Karpas-422 (cell line): Measurements from ENCODE around the gene GNB1L. TPM values are rescaled to one million over a fixed set of nuclear protein-coding genes. Genes with fewer than 3 reads are reported as not detected.

Experiments
- DNase-seq: peaks from one replicate; pipeline ENCODE4 v3.0.0-alpha.2; 2015
- H2AFZ ChIP-seq: fragments of 200-600 bp; sonication (generic); 2 replicates; pipeline ENCODE4 v1.6.1; 2014; ENCODE audit warnings: antibody characterized with exemption, low read length, mixed read lengths
- H3K27ac ChIP-seq: fragments of 200-600 bp; sonication (generic); 2 replicates; pipeline ENCODE4 v1.5.1; 2014; ENCODE audit warnings: mild to moderate bottlenecking, low read length, moderate library complexity
- H3K27me3 ChIP-seq: fragments of 200-600 bp; sonication (generic); 2 replicates; pipeline ENCODE4 v1.6.1; 2014; ENCODE audit warnings: low read length, mixed read lengths
- H3K36me3 ChIP-seq: fragments of 200-600 bp; sonication (generic); 2 replicates; pipeline ENCODE4 v1.6.1; 2014; ENCODE audit warnings: low read length, mixed read lengths; ENCODE audit not compliant: insufficient read depth
- H3K4me1 ChIP-seq: fragments of 200-600 bp; sonication (generic); 2 replicates; pipeline ENCODE4 v1.6.1; 2014; ENCODE audit warnings: mild to moderate bottlenecking, low read length, mixed read lengths
- H3K4me2 ChIP-seq: fragments of 200-600 bp; sonication (generic); 2 replicates; pipeline ENCODE4 v1.6.1; 2014; ENCODE audit warnings: low read length, low read depth, mild to moderate bottlenecking; ENCODE audit not compliant: poor library complexity, severe bottlenecking
- H3K4me3 ChIP-seq: fragments of 200-600 bp; sonication (generic); 2 replicates; pipeline ENCODE4 v1.5.1; 2014; ENCODE audit warnings: mild to moderate bottlenecking, antibody characterized with exemption, low read length, mixed read lengths
- H3K79me2 ChIP-seq: fragments of 200-600 bp; sonication (generic); 2 replicates; pipeline ENCODE4 v1.6.1; 2014; ENCODE audit warnings: mild to moderate bottlenecking, low read length, mixed read lengths
- H3K9ac ChIP-seq: fragments of 200-600 bp; sonication (generic); 2 replicates; pipeline ENCODE4 v1.6.0; 2014; ENCODE audit warnings: low read length
- H3K9me2 ChIP-seq: fragments of 200-600 bp; sonication (generic), shearing (Covaris generic); replicated peaks from 2 replicates; pipeline ENCODE4 v1.6.0; 2014; ENCODE audit warnings: mild to moderate bottlenecking, low read length, moderate library complexity; ENCODE audit not compliant: insufficient read depth
- H3K9me3 ChIP-seq: fragments of 300-700, 200-600 bp; sonication (generic); 2 replicates; pipeline ENCODE4 v1.6.1; 2014; ENCODE audit warnings: low read length, mixed read lengths
- H4K20me1 ChIP-seq: fragments of 200-600 bp; sonication (generic); 2 replicates; pipeline ENCODE4 v1.6.1; 2014; ENCODE audit warnings: mild to moderate bottlenecking, antibody characterized with exemption, low read length, low read depth; ENCODE audit not compliant: insufficient read depth
- total RNA-seq: library from RNA; depleted of rRNA; stranded (reverse); fragments of >200 nt; shearing (Covaris generic); gene quantifications from 2 replicates; pipeline ENCODE4 v1.2.3, GENCODE V29; 2014; ENCODE audit warnings: low replicate concordance

The GNB1L gene
- total RNA-seq, 1 experiment from 2014 or later: 4.4 TPM

DNA sequence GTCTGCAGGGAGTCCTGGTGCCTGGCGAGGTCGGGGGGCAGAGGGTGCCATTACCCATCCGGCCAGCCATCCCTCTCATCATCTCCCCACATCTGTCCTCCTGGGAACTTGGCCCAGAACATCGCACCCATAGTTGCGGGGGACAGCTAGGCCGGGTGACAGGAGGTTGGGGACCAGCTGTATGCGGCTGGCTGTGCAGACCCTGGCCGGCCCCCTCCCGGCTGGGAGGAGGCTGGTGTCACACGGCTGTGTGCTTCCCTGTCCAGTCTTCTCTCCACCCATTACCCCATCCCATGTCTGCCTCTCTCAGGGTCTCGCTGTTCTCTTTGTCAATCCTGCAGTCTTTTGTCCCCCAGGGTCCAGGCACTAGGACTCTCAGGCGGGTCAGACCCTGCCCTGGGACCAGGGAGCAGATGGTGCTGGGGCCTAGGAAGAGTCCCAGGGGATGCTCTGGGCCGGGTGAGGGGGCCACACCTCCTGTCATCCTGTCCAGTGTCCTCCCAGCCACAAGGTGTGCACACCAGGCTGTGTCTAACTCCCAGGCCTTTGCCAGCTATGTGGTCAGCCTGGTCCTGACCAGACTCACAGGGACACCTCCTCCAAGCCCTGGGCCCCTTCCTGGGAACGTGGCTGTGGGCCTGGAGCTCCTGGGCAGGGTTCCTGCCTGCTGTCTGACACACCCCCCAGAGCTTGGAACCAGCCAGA, 100.5 kb downstream of the GNB1L start:
- Histone ChIP-seq H3K27ac (no peak overlapping the region), H3K9me2 (no peaks in the 10 kb centered on the region), H3K27me3 (no peaks in the 10 kb centered on the region), H2AFZ (no peak overlapping the region), H3K4me1 (peaks cover 13% of the 10 kb centered on the region), H3K79me2 (no peaks in the 10 kb centered on the region), H3K9ac (no peak overlapping the region), H3K4me3 (no peak overlapping the region), H4K20me1 (no peaks in the 10 kb centered on the region; the same call in 1 of the 2 replicates), H3K9me3 (no peaks in the 10 kb centered on the region), H3K36me3 (no peaks in the 10 kb centered on the region), H3K4me2 (no peak overlapping the region)
- no peak for DNase-seq

DNA sequence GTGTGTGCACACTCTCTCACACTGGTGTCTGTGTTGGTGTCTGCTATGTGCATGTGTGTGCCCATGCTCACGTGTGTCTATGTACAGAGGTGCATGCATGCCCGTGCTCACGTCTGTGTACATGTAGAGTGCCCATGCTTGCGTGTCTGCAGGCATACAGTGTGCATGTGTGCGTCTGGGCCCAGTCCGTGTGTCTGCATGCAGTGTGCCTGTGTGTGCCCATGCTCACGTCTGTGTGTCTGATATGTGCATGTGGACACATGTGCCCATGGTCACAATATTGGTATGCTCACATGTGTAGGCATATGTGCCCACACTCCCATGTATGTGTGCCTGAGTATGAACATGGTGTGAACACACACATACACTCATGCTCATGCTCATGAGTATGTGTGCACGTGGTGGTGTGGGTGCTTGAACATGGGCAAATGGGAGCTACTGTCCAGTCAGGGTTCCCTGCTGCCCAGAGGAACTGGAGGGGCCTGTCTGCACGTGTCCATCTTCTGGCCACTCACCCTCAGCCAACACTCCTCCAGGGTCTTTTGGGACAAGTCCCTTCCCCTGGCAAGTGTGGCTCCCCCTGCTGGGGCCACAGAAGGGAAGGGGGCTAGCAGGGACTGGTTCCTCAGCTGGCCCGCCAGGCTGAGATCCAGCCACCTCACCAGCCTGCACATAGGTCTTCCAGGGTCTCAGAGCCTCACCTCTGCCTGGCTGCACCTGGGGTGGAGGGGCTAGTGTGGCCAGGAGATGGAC, 101.4 kb downstream of the GNB1L start:
- no peaks in the 10 kb centered on the region for H3K36me3 ChIP-seq
- H3K79me2 ChIP-seq: no peaks in the 10 kb centered on the region
- peaks cover 13% of the 10 kb centered on the region for H3K4me1 ChIP-seq
- H3K9me2 ChIP-seq: no peaks in the 10 kb centered on the region
- H4K20me1 ChIP-seq: no peaks in the 10 kb centered on the region; the same call in 1 of the 2 replicates
- H3K27me3 ChIP-seq: no peaks in the 10 kb centered on the region
- H3K4me3 ChIP-seq: no peak overlapping the region
- DNase-seq: no peak
- no peak overlapping the region for H3K4me2 ChIP-seq
- no peak overlapping the region for H3K27ac ChIP-seq
- H2AFZ ChIP-seq: no peak overlapping the region
- no peak overlapping the region for H3K9ac ChIP-seq
- H3K9me3 ChIP-seq: no peaks in the 10 kb centered on the region

DNA sequence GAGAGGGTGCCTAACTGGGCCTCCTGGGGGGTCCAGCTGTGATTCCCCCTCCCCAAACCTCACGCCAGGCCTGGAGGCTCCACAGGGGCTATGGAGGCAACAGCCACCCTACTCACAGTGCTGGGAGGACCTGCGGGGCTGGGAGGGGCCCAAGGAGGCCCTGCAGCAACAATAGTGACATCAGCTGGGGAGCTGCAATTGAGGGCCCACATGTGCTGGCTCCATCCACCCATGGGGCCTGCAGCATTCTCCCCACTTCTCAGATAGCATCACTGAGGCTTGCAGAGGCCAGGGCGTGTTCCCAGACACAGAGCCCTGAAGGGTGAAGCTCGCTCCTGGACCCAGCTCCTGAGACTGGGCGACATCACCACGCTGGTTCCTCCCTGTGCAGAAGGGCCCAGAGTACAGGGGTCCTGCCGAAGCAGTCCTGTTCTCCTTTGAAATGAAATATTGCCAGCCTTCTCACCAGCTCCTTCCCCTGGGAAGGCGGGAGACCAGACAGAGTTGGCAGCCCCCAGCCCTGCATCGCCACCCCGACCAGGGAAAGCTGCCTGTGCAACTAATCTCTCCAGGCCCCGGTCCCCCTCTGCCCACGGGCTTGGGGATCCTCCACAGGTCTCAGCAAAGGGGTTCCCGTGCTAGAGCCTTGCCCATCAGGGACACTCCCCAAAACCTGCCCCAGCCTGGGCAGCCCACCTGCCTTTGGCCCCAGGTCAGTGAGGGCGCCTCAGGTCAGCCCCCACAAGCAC, 103.0 kb downstream of the GNB1L start:
- no peak overlapping the region for H2AFZ ChIP-seq
- H4K20me1 ChIP-seq: no peaks in the 10 kb centered on the region
- no peak overlapping the region for H3K4me3 ChIP-seq
- H3K4me1 ChIP-seq: peaks cover 4% of the 10 kb centered on the region
- no peaks in the 10 kb centered on the region for H3K27me3 ChIP-seq
- no peak overlapping the region for H3K27ac ChIP-seq
- H3K9me3 ChIP-seq: no peaks in the 10 kb centered on the region
- no peaks in the 10 kb centered on the region for H3K9me2 ChIP-seq
- no peak overlapping the region for H3K9ac ChIP-seq
- no peak overlapping the region for H3K4me2 ChIP-seq
- no peaks in the 10 kb centered on the region for H3K79me2 ChIP-seq
- no peak for DNase-seq
- H3K36me3 ChIP-seq: no peaks in the 10 kb centered on the region

DNA sequence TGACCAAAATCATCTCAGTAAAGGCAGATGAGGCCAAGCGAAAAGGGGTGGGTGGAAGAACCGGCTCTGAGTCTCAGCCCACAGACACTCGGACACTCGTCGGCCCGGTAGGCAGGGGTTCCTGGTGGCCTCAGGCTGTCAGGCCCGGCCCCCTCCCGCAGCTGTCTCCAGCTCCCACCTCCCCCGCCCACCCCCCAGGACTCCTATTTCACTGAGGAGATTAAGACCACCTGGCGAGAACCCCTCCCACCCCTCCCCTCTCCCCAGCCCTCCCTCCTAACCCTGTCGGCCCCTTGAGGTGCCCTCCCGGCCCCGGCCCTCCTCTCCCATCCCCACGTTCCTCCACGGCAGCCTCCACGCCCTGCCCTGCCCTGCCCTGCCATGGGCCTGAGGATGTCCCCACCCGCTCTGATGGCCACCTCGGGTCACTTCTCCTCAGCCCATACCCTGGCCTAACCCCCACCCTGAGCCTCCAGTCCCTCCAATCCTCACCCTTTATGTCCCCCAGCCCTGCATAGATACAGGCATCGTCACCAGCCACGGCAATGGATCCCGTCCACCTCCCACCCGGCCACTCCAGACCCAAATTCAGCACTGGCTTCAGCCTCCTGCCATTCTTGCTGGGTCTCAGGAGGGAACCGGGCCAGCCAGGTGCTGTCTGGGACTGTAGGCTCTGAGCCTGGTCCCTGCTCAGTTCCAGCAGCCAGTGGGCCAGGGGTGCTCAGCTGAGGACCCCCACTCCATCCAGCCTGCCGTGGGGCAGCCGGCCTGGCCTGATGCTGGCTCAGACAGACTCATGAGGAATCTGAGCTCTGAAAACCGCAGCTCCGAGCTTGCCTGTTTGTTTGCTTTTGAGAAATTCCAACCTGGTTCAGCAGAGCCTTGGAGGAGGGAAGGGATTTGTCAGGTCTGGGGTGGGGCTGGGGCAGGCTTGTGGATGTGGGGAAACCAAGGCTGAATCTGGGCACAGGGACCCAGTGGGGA, 103.9 kb downstream of the GNB1L start:
- Histone ChIP-seq H3K9ac (no peak overlapping the region), H3K4me3 (no peak overlapping the region), H3K4me2 (no peak overlapping the region), H2AFZ (no peak overlapping the region), H3K27ac (no peak overlapping the region), H4K20me1 (no peaks in the 10 kb centered on the region), H3K4me1 (no peaks in the 10 kb centered on the region), H3K27me3 (no peaks in the 10 kb centered on the region), H3K79me2 (no peaks in the 10 kb centered on the region), H3K9me3 (no peaks in the 10 kb centered on the region), H3K36me3 (no peaks in the 10 kb centered on the region), H3K9me2 (no peaks in the 10 kb centered on the region)
- no peak for DNase-seq

DNA sequence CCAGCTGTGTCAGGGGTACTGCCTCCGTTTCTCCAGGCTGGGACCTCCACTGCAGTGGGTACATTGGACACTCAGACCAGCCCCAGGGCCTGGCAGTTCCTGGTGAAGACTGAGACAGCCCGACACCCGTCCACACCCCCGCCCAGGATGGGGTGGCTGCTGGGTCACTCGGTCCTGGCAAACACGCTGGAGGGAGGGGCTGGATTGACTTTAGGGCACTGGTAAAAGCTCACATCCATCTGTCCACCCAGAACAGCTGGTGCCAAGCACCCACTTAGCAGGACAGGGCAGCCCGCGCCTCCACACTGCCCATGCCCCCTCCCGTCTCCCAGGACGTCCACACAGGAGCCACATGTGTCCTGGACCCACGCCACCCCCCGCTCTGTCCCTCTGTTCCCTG, 104.8 kb downstream of the GNB1L start:
- no peaks in the 10 kb centered on the region for H3K27me3 ChIP-seq

DNA sequence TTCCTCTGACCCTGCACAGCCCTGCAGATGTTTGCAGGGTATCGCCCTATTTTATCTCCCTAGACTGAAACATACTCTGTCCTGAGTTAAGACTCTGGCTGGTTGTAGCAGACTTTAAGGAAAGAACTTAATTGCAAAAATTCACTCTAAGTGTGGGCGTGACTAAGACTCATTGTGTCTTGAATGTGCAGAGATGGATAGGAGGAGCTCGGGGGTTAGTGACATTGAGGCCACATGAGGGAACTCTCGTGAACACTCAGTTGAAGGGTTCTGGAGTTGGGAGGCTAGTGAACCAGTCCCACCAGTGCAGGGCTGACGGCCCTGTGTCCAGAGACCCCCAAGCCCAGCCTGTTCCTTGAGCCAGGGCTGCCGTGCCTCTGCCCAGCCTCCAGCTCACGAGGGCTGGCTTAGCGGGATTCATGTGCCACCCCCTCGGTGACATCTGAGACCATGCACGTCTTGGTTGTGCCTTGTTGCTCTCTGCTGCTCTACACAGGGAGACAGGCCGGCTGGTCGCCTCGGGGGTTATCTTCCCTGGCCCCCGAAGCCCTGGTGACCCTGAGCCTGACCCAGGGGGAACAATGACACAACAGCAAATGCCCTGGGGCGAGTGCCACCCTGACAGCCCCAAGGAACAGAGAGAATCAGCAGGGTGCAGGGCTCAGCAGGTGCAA, 105.5 kb downstream of the GNB1L start:
- DNase-seq: no peak
- no peaks in the 10 kb centered on the region for H3K9me2 ChIP-seq
- H3K9ac ChIP-seq: no peak overlapping the region
- H3K9me3 ChIP-seq: no peaks in the 10 kb centered on the region
- H2AFZ ChIP-seq: no peak overlapping the region
- no peaks in the 10 kb centered on the region for H3K4me1 ChIP-seq
- no peaks in the 10 kb centered on the region for H3K79me2 ChIP-seq
- no peaks in the 10 kb centered on the region for H3K36me3 ChIP-seq
- H3K27me3 ChIP-seq: no peaks in the 10 kb centered on the region
- no peak overlapping the region for H3K4me3 ChIP-seq
- H4K20me1 ChIP-seq: no peaks in the 10 kb centered on the region
- no peak overlapping the region for H3K4me2 ChIP-seq
- H3K27ac ChIP-seq: no peak overlapping the region

More for the DNA sequence above, 104.8 kb downstream of the GNB1L start:
- Histone ChIP-seq H2AFZ (no peak overlapping the region), H3K4me3 (no peak overlapping the region), H3K9ac (no peak overlapping the region), H4K20me1 (no peaks in the 10 kb centered on the region), H3K36me3 (no peaks in the 10 kb centered on the region), H3K4me2 (no peak overlapping the region), H3K9me3 (no peaks in the 10 kb centered on the region), H3K4me1 (no peaks in the 10 kb centered on the region), H3K9me2 (no peaks in the 10 kb centered on the region), H3K27ac (no peak overlapping the region), H3K79me2 (no peaks in the 10 kb centered on the region)
- DNase-seq: no peak

DNA sequence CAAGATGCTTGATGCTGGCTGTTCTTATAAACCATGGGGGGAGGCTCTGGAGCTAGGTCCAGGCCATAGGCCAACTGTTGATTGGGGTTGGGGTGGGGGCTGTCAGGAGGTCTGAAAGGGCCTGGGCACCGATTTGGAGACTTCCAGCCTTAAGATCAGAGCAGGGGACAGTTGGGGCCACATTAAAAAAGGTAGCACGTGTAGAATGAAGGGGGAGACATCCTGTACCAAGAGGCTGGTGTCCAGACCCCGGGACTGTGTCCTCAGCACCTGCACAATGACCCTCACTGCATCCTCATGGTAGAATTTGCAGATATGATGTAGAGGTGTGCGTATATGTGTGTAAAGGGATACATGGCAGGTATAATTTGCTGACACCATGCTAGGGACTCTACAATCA, 106.5 kb downstream of the GNB1L start:
- Histone ChIP-seq H3K4me1 (no peaks in the 10 kb centered on the region), H3K9ac (no peak overlapping the region), H4K20me1 (no peaks in the 10 kb centered on the region), H3K27me3 (no peaks in the 10 kb centered on the region), H3K4me2 (no peak overlapping the region), H2AFZ (no peak overlapping the region), H3K36me3 (no peaks in the 10 kb centered on the region), H3K9me2 (no peaks in the 10 kb centered on the region), H3K79me2 (no peaks in the 10 kb centered on the region), H3K9me3 (no peaks in the 10 kb centered on the region), H3K4me3 (no peak overlapping the region), H3K27ac (no peak overlapping the region)
- no peak for DNase-seq
